Neuronal stem cell (in vitro differentiated cells): Measurements from ENCODE around the gene UBA1.

Experiments
- DNase-seq: peaks from one replicate; pipeline ENCODE4 v3.0.0-alpha.2; 2013; ENCODE audit warnings: low spot score
- H2AFZ ChIP-seq: one replicate; pipeline ENCODE4 v1.6.1; 2013; ENCODE audit warnings: mild to moderate bottlenecking, low read length, inconsistent platforms
- H2AK5ac ChIP-seq: 2 replicates; pipeline ENCODE4 v1.6.1; 2013; ENCODE audit warnings: low read depth, mild to moderate bottlenecking, inconsistent platforms, low read length, moderate library complexity, mixed read lengths
- H2BK120ac ChIP-seq: 2 replicates; pipeline ENCODE4 v1.6.1; 2013; ENCODE audit warnings: low read depth, mild to moderate bottlenecking, inconsistent platforms, low read length, moderate library complexity, mixed read lengths
- H2BK12ac ChIP-seq: one replicate; pipeline ENCODE4 v1.6.1; 2013; ENCODE audit warnings: low read length, inconsistent platforms
- H2BK15ac ChIP-seq: 2 replicates; pipeline ENCODE4 v1.6.1; 2013; ENCODE audit warnings: mild to moderate bottlenecking, low read length, inconsistent platforms, mixed read lengths
- H2BK5ac ChIP-seq: one replicate; pipeline ENCODE4 v1.6.1; 2013; ENCODE audit warnings: inconsistent platforms, mild to moderate bottlenecking, low read length, moderate library complexity
- H3K14ac ChIP-seq: one replicate; pipeline ENCODE4 v1.6.1; 2013; ENCODE audit warnings: low read length, inconsistent platforms
- H3K18ac ChIP-seq: 2 replicates; pipeline ENCODE4 v1.6.1; 2013; ENCODE audit warnings: low read length, inconsistent platforms
- H3K23ac ChIP-seq: 2 replicates; pipeline ENCODE4 v1.6.1; 2013; ENCODE audit warnings: low read depth, mild to moderate bottlenecking, mixed read lengths, low read length, inconsistent platforms; ENCODE audit not compliant: poor library complexity
- H3K27ac ChIP-seq: replicated peaks from 3 replicates; pipeline ENCODE4 v1.5.1; 2013; ENCODE audit warnings: low read length, inconsistent platforms
- H3K27me3 ChIP-seq, 3 experiments: 2 replicates each; pipeline ENCODE4 v1.6.1; 2013; ENCODE audit warnings: low read length in 3 of 3, mild to moderate bottlenecking in 2 of 3, inconsistent platforms in 1 of 3, low read depth in 1 of 3, mixed read lengths in 1 of 3, moderate library complexity in 1 of 3; ENCODE audit not compliant: control insufficient read depth in 3 of 3, insufficient read depth in 3 of 3
- H3K36me3 ChIP-seq, 2 donors: replicated peaks in 1 of 2; 2 replicates each; pipeline ENCODE4 v1.6.1; 2013; ENCODE audit warnings: low read length in 2 of 2; ENCODE audit not compliant: control insufficient read depth in 2 of 2, insufficient read depth in 2 of 2
- H3K4ac ChIP-seq: 2 replicates; pipeline ENCODE4 v1.6.1; 2013; ENCODE audit warnings: inconsistent platforms, mild to moderate bottlenecking, low read length, moderate library complexity
- H3K4me1 ChIP-seq, 2 donors: 1 replicate in 1 of 2; 2 replicates in 1 of 2; pipeline ENCODE4 v1.6.1; 2013; ENCODE audit warnings: low read length in 2 of 2, low read depth in 1 of 2; ENCODE audit not compliant: control insufficient read depth in 2 of 2, insufficient read depth in 1 of 2
- H3K4me2 ChIP-seq: one replicate; pipeline ENCODE4 v1.6.1; 2013; ENCODE audit warnings: mild to moderate bottlenecking, low read length, inconsistent platforms; ENCODE audit not compliant: insufficient read depth, poor library complexity, severe bottlenecking
- H3K4me3 ChIP-seq, 2 donors: 2 replicates each; pipeline ENCODE4 v1.5.1; 2013; ENCODE audit warnings: low read length in 2 of 2, mild to moderate bottlenecking in 2 of 2, inconsistent platforms in 1 of 2, moderate library complexity in 1 of 2
- H3K79me1 ChIP-seq: one replicate; pipeline ENCODE4 v1.6.1; 2013; ENCODE audit warnings: low read depth, mild to moderate bottlenecking, inconsistent platforms, low read length, moderate library complexity
- H3K9ac ChIP-seq: one replicate; pipeline ENCODE4 v1.6.1; 2013; ENCODE audit warnings: mild to moderate bottlenecking, low read depth, low read length, inconsistent platforms; ENCODE audit not compliant: poor library complexity
- H3K9me3 ChIP-seq, 2 donors: replicated peaks in 1 of 2; 2 replicates each; pipeline versions ENCODE3 to v1.6.1; 2013; ENCODE audit warnings: low read length in 2 of 2, mild to moderate bottlenecking in 2 of 2, inconsistent platforms in 1 of 2, low read depth in 1 of 2, mixed read lengths in 1 of 2, moderate library complexity in 1 of 2; ENCODE audit not compliant: control insufficient read depth in 2 of 2, insufficient read depth in 1 of 2
- H4K8ac ChIP-seq: one replicate; pipeline ENCODE4 v1.6.1; 2013; ENCODE audit warnings: low read depth, mild to moderate bottlenecking, inconsistent platforms, low read length, moderate library complexity
- H4K91ac ChIP-seq: one replicate; pipeline ENCODE4 v1.6.1; 2013; ENCODE audit warnings: low read length, low read depth, mild to moderate bottlenecking, inconsistent platforms; ENCODE audit not compliant: poor library complexity
- WGBS, 2 donors: extraction: QIAGEN DNeasy Blood & Tissue Kit; methylation state at CpG; one replicate each; pipeline ENCODE4 v1.1.7; 2013; ENCODE audit warnings: missing lambda C conversion rate in 2 of 2, mixed read lengths in 1 of 2; ENCODE audit not compliant: insufficient read length in 2 of 2, insufficient replicate concordance in 1 of 2; ENCODE audit errors: extremely low coverage in 2 of 2; 5-methylcytosine and 5-hydroxymethylcytosine counted together

The UBA1 gene

GRCh38 chrX:47232803-47233332 lies 39.2 kb downstream of the UBA1 start, which contains the start of gene USP11:
Gene USP11 (plus strand): TSS chrX:47233009. CDS start chrX:47233044, 35 bp downstream.
- DNase-seq = no peak
- Histone ChIP-seq H3K4ac (peak within 1 kb of the TSS; percentile 76), H3K27me3 (peaks cover 0 to 2% (median 0%) of the 10 kb centered on the region in 3 experiments), H2BK5ac (peak within 1 kb of the TSS; percentile 75), H3K9me3 (no peaks in the 10 kb centered on the region), H3K4me3 (peak within 1 kb of the TSS; percentile 91 to 96), H3K79me1 (peaks cover 2% of the 10 kb centered on the region), H3K4me2 (peak within 1 kb of the TSS; percentile 47), H4K8ac (peak within 1 kb of the TSS; percentile 82), H2AFZ (peak within 1 kb of the TSS; percentile 85), H3K4me1 (peaks cover 3 to 15% of the 10 kb centered on the region in 2 donors), H4K91ac (peak within 1 kb of the TSS; percentile 53), H3K27ac (peak within 1 kb of the TSS; percentile 97), H3K36me3 (peaks cover 4 to 35% of the 10 kb centered on the region in 2 donors), H3K23ac (no peak within 1 kb of the TSS), H2BK120ac (no peak within 1 kb of the TSS), H3K9ac (peak within 1 kb of the TSS; percentile 99), H2BK15ac (no peak within 1 kb of the TSS), H2BK12ac (no peak within 1 kb of the TSS), H2AK5ac (no peak within 1 kb of the TSS), H3K18ac (peak within 1 kb of the TSS; percentile 98), H3K14ac (no peak within 1 kb of the TSS)
- no CpG with 5 or more reads among the region's 46 CpGs for WGBS, 2 donors

- no peak overlapping the region for H2BK5ac ChIP-seq
- no peaks in the 10 kb centered on the region for H3K9me3 ChIP-seq
- H2BK12ac ChIP-seq = no peak overlapping the region
- peak overlapping the region; percentile 25 for H3K4me2 ChIP-seq
- peaks cover 0 to 2% (median 0%) of the 10 kb centered on the region in 3 experiments for H3K27me3 ChIP-seq
- peaks cover 3 to 29% of the 10 kb centered on the region in 2 donors for H3K36me3 ChIP-seq
- no peak overlapping the region for H4K91ac ChIP-seq
- no peak overlapping the region for H2BK15ac ChIP-seq
- peaks cover 3 to 15% of the 10 kb centered on the region in 2 donors for H3K4me1 ChIP-seq
- no peak overlapping the region for H3K18ac ChIP-seq
- H4K8ac ChIP-seq = no peak overlapping the region
- no peak overlapping the region for H3K4ac ChIP-seq
- peak; percentile 87 for DNase-seq
- peak overlapping the region; percentile 97 for H3K27ac ChIP-seq
- H2BK120ac ChIP-seq = no peak overlapping the region
- no peak overlapping the region for H2AK5ac ChIP-seq
- peak overlapping the region; percentile 78 to 91 for H3K4me3 ChIP-seq
- H3K9ac ChIP-seq = peak overlapping the region; percentile 60
- H3K23ac ChIP-seq = no peak overlapping the region
- no CpG with 5 or more reads among the region's 51 CpGs for WGBS, 2 donors
- H2AFZ ChIP-seq = peak overlapping the region; percentile 85
- no peak overlapping the region for H3K14ac ChIP-seq
- H3K79me1 ChIP-seq = peaks cover 2% of the 10 kb centered on the region
Observed at GRCh38 chrX:47233333-47234113, 39.9 kb downstream of the UBA1 start.

GRCh38 chrX:47234583-47234982 lies 41.0 kb downstream of the UBA1 start:
- WGBS, 2 donors = no CpG with 5 or more reads among the region's 3 CpGs
- no peak overlapping the region for H3K23ac ChIP-seq
- H2BK15ac ChIP-seq = no peak overlapping the region
- no peak overlapping the region for H3K9ac ChIP-seq
- no peak overlapping the region for H3K4ac ChIP-seq
- H3K18ac ChIP-seq = no peak overlapping the region
- no peak overlapping the region for H2BK120ac ChIP-seq
- H2AK5ac ChIP-seq = no peak overlapping the region
- H2BK5ac ChIP-seq = no peak overlapping the region
- H2BK12ac ChIP-seq = no peak overlapping the region
- no peak overlapping the region for H2AFZ ChIP-seq
- H3K4me3 ChIP-seq = peak overlapping the region in 1 of 2 donors; percentile 91
- no peak overlapping the region for H4K91ac ChIP-seq
- DNase-seq = no peak
- H3K4me2 ChIP-seq = no peak overlapping the region
- peaks cover 4 to 29% of the 10 kb centered on the region in 2 donors for H3K36me3 ChIP-seq
- H3K9me3 ChIP-seq = no peaks in the 10 kb centered on the region
- no peak overlapping the region for H4K8ac ChIP-seq
- peaks cover 3 to 15% of the 10 kb centered on the region in 2 donors for H3K4me1 ChIP-seq
- H3K27ac ChIP-seq = no peak overlapping the region
- peaks cover 4% of the 10 kb centered on the region for H3K79me1 ChIP-seq
- H3K27me3 ChIP-seq = peaks cover 0 to 8% (median 0%) of the 10 kb centered on the region in 3 experiments
- H3K14ac ChIP-seq = no peak overlapping the region

DNA sequence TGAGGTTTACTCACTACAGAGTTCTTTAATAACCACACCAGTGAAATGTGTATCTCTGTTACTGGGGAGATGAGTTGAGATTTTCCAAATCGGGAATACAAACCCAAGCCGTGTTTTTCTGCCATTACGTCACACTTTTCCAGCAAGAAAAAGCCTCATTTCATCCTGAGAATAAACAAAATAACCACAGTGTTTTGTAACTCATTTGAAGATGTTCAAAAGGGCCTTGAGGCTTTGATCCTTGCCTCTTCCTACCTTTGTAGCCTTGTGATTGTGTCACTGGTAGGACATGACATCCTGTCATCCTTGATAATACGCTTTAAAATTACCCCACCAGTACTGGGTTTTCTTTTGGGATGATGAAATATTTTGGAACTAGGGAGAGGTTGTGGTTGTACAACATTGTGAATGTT lies 42.1 kb downstream of the UBA1 start:
- no peak overlapping the region for H3K9ac ChIP-seq
- H3K27me3 ChIP-seq = peaks cover 0 to 12% (median 0%) of the 10 kb centered on the region in 3 experiments
- H2BK12ac ChIP-seq = no peak overlapping the region
- WGBS, 2 donors = no CpG with 5 or more reads among the region's 4 CpGs
- no peaks in the 10 kb centered on the region for H3K9me3 ChIP-seq
- no peak overlapping the region for H3K27ac ChIP-seq
- no peak for DNase-seq
- H3K14ac ChIP-seq = no peak overlapping the region
- no peak overlapping the region for H2AK5ac ChIP-seq
- H2BK15ac ChIP-seq = no peak overlapping the region
- no peak overlapping the region for H2BK5ac ChIP-seq
- H4K91ac ChIP-seq = no peak overlapping the region
- no peak overlapping the region for H4K8ac ChIP-seq
- no peak overlapping the region for H3K4me2 ChIP-seq
- no peak overlapping the region for H3K23ac ChIP-seq
- H2AFZ ChIP-seq = no peak overlapping the region
- H3K4me3 ChIP-seq = no peak overlapping the region
- H2BK120ac ChIP-seq = no peak overlapping the region
- no peak overlapping the region for H3K4ac ChIP-seq
- H3K4me1 ChIP-seq = peaks cover 3 to 15% of the 10 kb centered on the region in 2 donors
- no peak overlapping the region for H3K18ac ChIP-seq
- peaks cover 4% of the 10 kb centered on the region for H3K79me1 ChIP-seq
- peaks cover 10 to 36% of the 10 kb centered on the region in 2 donors for H3K36me3 ChIP-seq
